GM12878 (cell line): Measurements from ENCODE around the gene RER1. TPM values are rescaled to one million over a fixed set of nuclear protein-coding genes. Genes with fewer than 3 reads are reported as not detected.

ENCODE experiments used
- ATAC-seq: fragments of 200-7000 bp; cut with Tn5 transposase; 3 replicates; pipeline ENCODE4 v1.9.1; 2020; ENCODE audit warnings: mild to moderate bottlenecking, moderate library complexity
- BruUV-seq: library from RNA; stranded (reverse); fragments of 400-500 nt; replicated peaks from 2 replicates; lab custom pipeline; 2021; lab: Mats Ljungman, UMichigan
- CTCF ChIA-PET: fragments of 300-600 bp; sonication (Branson Sonifier 250); formaldehyde crosslinking; extraction: SDS; loops from one replicate; lab custom pipeline; 2021; ENCODE audit warnings: inconsistent platforms; lab: Yijun Ruan, JAX
- POLR2A ChIA-PET: fragments of 350-600 bp; formaldehyde crosslinking; extraction: SDS; loops from one replicate; lab custom pipeline; 2021; ENCODE audit warnings: inconsistent platforms; lab: Charles Lee
- RAD21 ChIA-PET: fragments of 300-600 bp; sonication (Branson Sonifier 250); formaldehyde crosslinking; loops from one replicate; lab custom pipeline; 2023; ENCODE audit warnings: antibody characterized with exemption; ENCODE audit not compliant: unreplicated experiment; lab: Charles Lee
- SMC1A ChIA-PET: fragments of 300-600 bp; sonication (Branson Sonifier 250); formaldehyde crosslinking; loops from one replicate; lab custom pipeline; 2023; ENCODE audit not compliant: unreplicated experiment, uncharacterized antibody; lab: Charles Lee
- DNase-seq: peaks from one replicate; pipeline ENCODE4 v3.0.0-alpha.2; 2011; ENCODE audit warnings: low read depth, low spot score
- FAIRE-seq: peaks from 3 replicates; lab custom pipeline; 2011; peaks lifted over from hg19 to GRCh38; lab: Jason Lieb, UNC
- H2AFZ ChIP-seq: 2 replicates; pipeline ENCODE4 v1.6.0; 2011; ENCODE audit warnings: low read depth, low read length, control low read depth; ENCODE audit not compliant: control insufficient read depth
- H3K27ac ChIP-seq: 2 replicates; pipeline ENCODE4 v1.5.1; 2011; ENCODE audit warnings: control low read depth; ENCODE audit not compliant: control insufficient read depth, insufficient read depth
- H3K27me3 ChIP-seq, 2 experiments: replicated peaks in 1 of 2; 2 replicates each; pipeline versions ENCODE4 v1.6.0 to v1.6.1; 2011; ENCODE audit warnings: low read length in 1 of 2; ENCODE audit not compliant: control insufficient read depth in 2 of 2, insufficient read depth in 2 of 2
- H3K36me3 ChIP-seq, 2 experiments: 2 replicates each; pipeline ENCODE4 v1.5.1; 2011; ENCODE audit warnings: low read length in 1 of 2; ENCODE audit not compliant: control insufficient read depth in 2 of 2, insufficient read depth in 2 of 2
- H3K4me1 ChIP-seq: 2 replicates; pipeline ENCODE4 v1.6.1; 2011; ENCODE audit warnings: mild to moderate bottlenecking, low read length, moderate library complexity, mixed read lengths; ENCODE audit not compliant: control insufficient read depth, insufficient read depth
- H3K4me2 ChIP-seq: 2 replicates; pipeline ENCODE4 v1.6.0; 2011; ENCODE audit warnings: control low read depth; ENCODE audit not compliant: control insufficient read depth, insufficient read depth
- H3K4me3 ChIP-seq: fragments of 200-600 bp; sonication (generic); 2 replicates; pipeline ENCODE4 v1.5.1; 2016
- H3K79me2 ChIP-seq: 2 replicates; pipeline ENCODE4 v1.6.0; 2011; ENCODE audit warnings: low read length; ENCODE audit not compliant: control insufficient read depth, insufficient read depth
- H3K9ac ChIP-seq: 2 replicates; pipeline ENCODE4 v1.8.0; 2011; ENCODE audit warnings: low read length, control low read depth, mixed read lengths; ENCODE audit not compliant: control insufficient read depth, insufficient read depth
- H3K9me3 ChIP-seq: replicated peaks from 3 replicates; pipeline ENCODE4 v1.5.1; 2011; ENCODE audit warnings: mild to moderate bottlenecking, low read length; ENCODE audit not compliant: control insufficient read depth, insufficient read depth
- H4K20me1 ChIP-seq: 2 replicates; pipeline ENCODE4 v1.6.0; 2011; ENCODE audit not compliant: control insufficient read depth, insufficient read depth
- BRCA1 ChIP-seq: IDR thresholded peaks from 2 replicates; pipeline ENCODE4 v1.6.1; 2011; ENCODE audit warnings: low read depth, low read length, improper control_type of control experiment
- ESRRA ChIP-seq: IDR thresholded peaks from 2 replicates; pipeline ENCODE4 v1.6.1; 2012; ENCODE audit warnings: mild to moderate bottlenecking, low read length, improper control_type of control experiment
- HDAC2 ChIP-seq: fragments of 200-600 bp; sonication (generic); IDR thresholded peaks from 2 replicates; pipeline ENCODE4 v1.6.1; 2017
- HDGF ChIP-seq: fragments of 450-650 bp; IDR thresholded peaks from 2 replicates; pipeline ENCODE4 v1.6.1; 2016; ENCODE audit warnings: antibody characterized with exemption
- IKZF2 ChIP-seq, 2 experiments: fragments of 450-650 bp; IDR thresholded peaks; 2 replicates each; pipeline ENCODE4 v1.6.1; 2017; ENCODE audit warnings: mild to moderate bottlenecking in 2 of 2, moderate library complexity in 2 of 2
- KLF5 ChIP-seq: fragments of 450-650 bp; IDR thresholded peaks from 2 replicates; pipeline ENCODE4 v1.6.1; 2014; ENCODE audit warnings: mild to moderate bottlenecking; ENCODE audit not compliant: partially characterized antibody
- MTA2 ChIP-seq: fragments of 450-650 bp; IDR thresholded peaks from 2 replicates; pipeline ENCODE4 v1.6.1; 2016; ENCODE audit warnings: low read depth, mild to moderate bottlenecking, moderate library complexity
- NBN ChIP-seq: fragments of 450-650 bp; IDR thresholded peaks from 2 replicates; pipeline ENCODE4 v1.6.1; 2016
- POU2F2 ChIP-seq: IDR thresholded peaks from 3 replicates; pipeline ENCODE4 v1.6.1; 2011; ENCODE audit warnings: low read depth, mild to moderate bottlenecking, low read length, borderline replicate concordance
- RFX5 ChIP-seq: IDR thresholded peaks from 2 replicates; pipeline ENCODE4 v1.6.1; 2011; ENCODE audit warnings: low read depth, low read length, improper control_type of control experiment
- SMC3 ChIP-seq: IDR thresholded peaks from 2 replicates; pipeline ENCODE4 v1.6.1; 2011; ENCODE audit warnings: low read length, improper control_type of control experiment, borderline replicate concordance
- SUPT20H ChIP-seq: IDR thresholded peaks from 2 replicates; pipeline ENCODE4 v1.6.1; 2011; ENCODE audit warnings: low read depth, mild to moderate bottlenecking, low read length, moderate library complexity, borderline replicate concordance; ENCODE audit not compliant: control insufficient read depth
- ZNF274 ChIP-seq: IDR thresholded peaks from one replicate; pipeline ENCODE4 v1.8.0; 2011; ENCODE audit not compliant: insufficient read length, insufficient read depth
- ZSCAN29 ChIP-seq: fragments of 450-650 bp; IDR thresholded peaks from 2 replicates; pipeline ENCODE4 v1.6.1; 2017; ENCODE audit warnings: mild to moderate bottlenecking, moderate library complexity
- WGBS: methylation state at CpG from one replicate; pipeline ENCODE4 v1.1.6; 2016; ENCODE audit warnings: low lambda C conversion rate; ENCODE audit not compliant: insufficient replicate concordance, insufficient coverage; ENCODE audit errors: missing lambda C conversion rate; 5-methylcytosine and 5-hydroxymethylcytosine counted together
- in situ Hi-C: fragments of 300-500 bp; cut with MboI; formaldehyde crosslinking; loops from 9 replicates; pipeline ENCODE4 v1.14.3; 2018; ENCODE audit warnings: mixed read lengths
- intact Hi-C: fragments of 100-400 bp; cut with micrococcal nuclease; formaldehyde crosslinking; loops from one replicate; pipeline ENCODE4 v1.14.2; 2022; ENCODE audit not compliant: unreplicated experiment
- polyA plus RNA-seq, 11 experiments: library from polyadenylated mRNA; depleted of rRNA in 4 of 11; unstranded in 6 of 11; stranded (reverse) in 5 of 11; fragments of >200 nt; fragmentation: Nextera tagmentation in 4 of 11; fragmentation: Illumina TruSeq in 1 of 11; extraction: Ambion mirVana in 4 of 11; extraction: Trizol in 1 of 11; gene quantifications; 1 replicate in 1 of 11; 2 replicates in 10 of 11; pipeline versions ENCODE4 v1.2.1 to v1.2.3, GENCODE V29; 2011 to 2016; ENCODE audit warnings: inconsistent platforms in 2 of 11, missing spikeins in 2 of 11, low read depth in 1 of 11
- total RNA-seq, 4 experiments: library from RNA; depleted of rRNA in 3 of 4; stranded (reverse); fragments of >200 nt in 3 of 4; fragmentation: Illumina TruSeq in 1 of 4; extraction: Trizol in 1 of 4; gene quantifications; 2 replicates each; pipeline versions ENCODE4 v1.2.1 to v1.2.3, GENCODE V29; 2013 to 2021
- TF ChIP-seq, protein P1 (sequence below): IDR thresholded peaks from 2 replicates; pipeline ENCODE4 v1.6.1; 2012; ENCODE audit warnings: low read depth, low read length, improper control_type of control experiment
- TF ChIP-seq, protein P2 (sequence below): IDR thresholded peaks from 2 replicates; pipeline ENCODE4 v1.6.1; 2011; ENCODE audit warnings: borderline replicate concordance, low read depth, mild to moderate bottlenecking, moderate library complexity, mixed read lengths, low read length; ENCODE audit not compliant: insufficient read depth; ENCODE audit errors: extremely low read length
- TF ChIP-seq, protein P3 (sequence below): IDR thresholded peaks from 2 replicates; pipeline ENCODE4 v1.6.1; 2011; ENCODE audit warnings: mild to moderate bottlenecking, low read depth, low read length, moderate library complexity; ENCODE audit not compliant: insufficient replicate concordance
- TF ChIP-seq, protein P4 (sequence below): fragments of 450-650 bp; IDR thresholded peaks from 2 replicates; pipeline ENCODE4 v1.6.1; 2014; ENCODE audit warnings: mild to moderate bottlenecking

Gene RER1
- total and polyA plus RNA-seq, 10 of the 15 experiments (the other 5 are each of a cell fraction or from before 2014, with no cell fraction given): 29.2 to 274 (median 136) TPM

DNA sequence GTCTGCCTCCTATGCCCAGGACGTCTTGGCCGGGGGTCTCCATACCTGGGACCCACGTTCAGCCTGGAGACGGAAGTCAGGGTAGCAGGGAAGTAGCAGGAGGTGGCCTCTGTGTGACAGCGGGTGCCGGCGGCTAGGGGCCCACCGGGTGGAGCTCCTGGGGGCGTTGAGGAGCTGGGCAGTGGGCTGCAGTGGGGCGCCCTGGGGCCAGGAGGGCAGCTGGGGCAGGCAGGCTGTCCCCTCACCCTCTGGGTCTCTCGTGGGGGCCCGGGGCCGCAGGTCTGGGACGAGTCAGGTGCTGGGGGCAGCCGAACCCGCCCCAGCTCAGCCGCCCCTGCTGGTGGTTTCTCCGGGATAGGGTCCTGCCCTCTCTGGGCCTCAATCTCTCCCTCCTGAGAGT lies 35.4 kb downstream of the RER1 start (continued):
- TF ChIP-seq, protein P1, sequence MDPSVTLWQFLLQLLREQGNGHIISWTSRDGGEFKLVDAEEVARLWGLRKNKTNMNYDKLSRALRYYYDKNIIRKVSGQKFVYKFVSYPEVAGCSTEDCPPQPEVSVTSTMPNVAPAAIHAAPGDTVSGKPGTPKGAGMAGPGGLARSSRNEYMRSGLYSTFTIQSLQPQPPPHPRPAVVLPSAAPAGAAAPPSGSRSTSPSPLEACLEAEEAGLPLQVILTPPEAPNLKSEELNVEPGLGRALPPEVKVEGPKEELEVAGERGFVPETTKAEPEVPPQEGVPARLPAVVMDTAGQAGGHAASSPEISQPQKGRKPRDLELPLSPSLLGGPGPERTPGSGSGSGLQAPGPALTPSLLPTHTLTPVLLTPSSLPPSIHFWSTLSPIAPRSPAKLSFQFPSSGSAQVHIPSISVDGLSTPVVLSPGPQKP: no peak
- no peak for TF ChIP-seq NBN
- TF ChIP-seq, protein P2, sequence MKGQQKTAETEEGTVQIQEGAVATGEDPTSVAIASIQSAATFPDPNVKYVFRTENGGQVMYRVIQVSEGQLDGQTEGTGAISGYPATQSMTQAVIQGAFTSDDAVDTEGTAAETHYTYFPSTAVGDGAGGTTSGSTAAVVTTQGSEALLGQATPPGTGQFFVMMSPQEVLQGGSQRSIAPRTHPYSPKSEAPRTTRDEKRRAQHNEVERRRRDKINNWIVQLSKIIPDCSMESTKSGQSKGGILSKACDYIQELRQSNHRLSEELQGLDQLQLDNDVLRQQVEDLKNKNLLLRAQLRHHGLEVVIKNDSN: no peak
- TF ChIP-seq, all 136 proteins: peak for 0

DNA sequence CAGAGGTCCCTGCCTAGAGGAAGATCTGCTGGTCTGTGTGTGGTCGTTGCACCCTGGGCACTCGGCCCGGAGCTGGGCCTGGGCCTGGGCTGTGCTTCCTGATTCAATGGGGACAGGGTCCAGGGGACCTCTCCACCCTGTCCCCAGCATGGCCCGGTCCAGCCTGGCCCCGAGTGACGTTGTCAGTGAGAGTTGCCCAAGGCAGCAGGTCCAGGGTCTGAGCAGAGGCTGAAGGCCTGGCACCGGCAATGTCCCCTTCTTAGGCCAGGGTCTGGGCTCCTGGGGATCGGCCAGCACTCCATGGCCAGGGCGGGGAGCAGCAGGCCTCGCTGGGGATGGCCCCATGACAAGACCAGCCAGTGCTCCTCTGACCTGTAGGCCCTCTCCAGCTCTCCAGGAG lies 36.3 kb downstream of the RER1 start:
- in situ Hi-C loops: no loop called here
- WGBS: 34% methylated on average over 10 of the region's 10 CpGs
- SMC1A ChIA-PET: no interaction called here
- TF ChIP-seq, protein P3, sequence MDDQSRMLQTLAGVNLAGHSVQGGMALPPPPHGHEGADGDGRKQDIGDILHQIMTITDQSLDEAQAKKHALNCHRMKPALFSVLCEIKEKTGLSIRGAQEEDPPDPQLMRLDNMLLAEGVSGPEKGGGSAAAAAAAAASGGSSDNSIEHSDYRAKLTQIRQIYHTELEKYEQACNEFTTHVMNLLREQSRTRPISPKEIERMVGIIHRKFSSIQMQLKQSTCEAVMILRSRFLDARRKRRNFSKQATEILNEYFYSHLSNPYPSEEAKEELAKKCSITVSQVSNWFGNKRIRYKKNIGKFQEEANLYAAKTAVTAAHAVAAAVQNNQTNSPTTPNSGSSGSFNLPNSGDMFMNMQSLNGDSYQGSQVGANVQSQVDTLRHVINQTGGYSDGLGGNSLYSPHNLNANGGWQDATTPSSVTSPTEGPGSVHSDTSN: no peak
- TF ChIP-seq SUPT20H: no peak
- no peak for TF ChIP-seq ZSCAN29
- no peak for TF ChIP-seq ZNF274
- no peak for TF ChIP-seq RFX5
- no peak for TF ChIP-seq POU2F2
- TF ChIP-seq IKZF2 (IDR thresholded peaks at IDR 0.05): no peak
- no peak for TF ChIP-seq HDGF
- TF ChIP-seq MTA2: no peak
- TF ChIP-seq, protein P4, sequence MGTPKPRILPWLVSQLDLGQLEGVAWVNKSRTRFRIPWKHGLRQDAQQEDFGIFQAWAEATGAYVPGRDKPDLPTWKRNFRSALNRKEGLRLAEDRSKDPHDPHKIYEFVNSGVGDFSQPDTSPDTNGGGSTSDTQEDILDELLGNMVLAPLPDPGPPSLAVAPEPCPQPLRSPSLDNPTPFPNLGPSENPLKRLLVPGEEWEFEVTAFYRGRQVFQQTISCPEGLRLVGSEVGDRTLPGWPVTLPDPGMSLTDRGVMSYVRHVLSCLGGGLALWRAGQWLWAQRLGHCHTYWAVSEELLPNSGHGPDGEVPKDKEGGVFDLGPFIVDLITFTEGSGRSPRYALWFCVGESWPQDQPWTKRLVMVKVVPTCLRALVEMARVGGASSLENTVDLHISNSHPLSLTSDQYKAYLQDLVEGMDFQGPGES: no peak
- TF ChIP-seq HDAC2: no peak
- TF ChIP-seq ESRRA: no peak
- TF ChIP-seq BRCA1: no peak
- TF ChIP-seq KLF5: no peak
- TF ChIP-seq SMC3: no peak
- TF ChIP-seq, all 136 proteins: peak for 0
- POLR2A ChIA-PET: no interaction called here
- Histone ChIP-seq H3K27ac (no peak overlapping the region), H3K4me2 (no peak overlapping the region), H3K9me3 (peaks cover 6% of the 10 kb centered on the region; the same call in 1 of the 3 replicates), H3K4me3 (no peak overlapping the region), H4K20me1 (no peaks in the 10 kb centered on the region), H3K36me3 (no peaks in the 10 kb centered on the region), H3K9ac (no peak overlapping the region), H3K27me3 (no peaks in the 10 kb centered on the region; a peak in 1 of 4 replicates), H3K79me2 (no peaks in the 10 kb centered on the region), H3K4me1 (no peaks in the 10 kb centered on the region), H2AFZ (no peak overlapping the region)
- FAIRE-seq: no peak
- CTCF ChIA-PET: no interaction called here
- no peak for ATAC-seq
- intact Hi-C loops: no loop called here
- DNase-seq: no peak
- RAD21 ChIA-PET: no interaction called here
- no TSS peak for BruUV-seq
